GM19467 (cell line): ENCODE results near the gene RGSL1.

Experiments
- ATAC-seq: cut with Tn5 transposase; IDR thresholded peaks from one replicate; pipeline ENCODE4 v1.9.1; 2021; ENCODE audit warnings: mild to moderate bottlenecking, moderate library complexity; ENCODE audit not compliant: unreplicated experiment

Gene RGSL1

GRCh38 chr1:182608845-182609610, 159.1 kb downstream of the RGSL1 start:
- no peak for ATAC-seq
